Measurements from ENCODE around the gene ZSWIM7. TPM values are rescaled to one million over a fixed set of nuclear protein-coding genes. Genes with fewer than 3 reads are reported as not detected.

The ZSWIM7 gene
- total RNA-seq, 1 experiment from 2014 or later = 7.8 TPM

DNA sequence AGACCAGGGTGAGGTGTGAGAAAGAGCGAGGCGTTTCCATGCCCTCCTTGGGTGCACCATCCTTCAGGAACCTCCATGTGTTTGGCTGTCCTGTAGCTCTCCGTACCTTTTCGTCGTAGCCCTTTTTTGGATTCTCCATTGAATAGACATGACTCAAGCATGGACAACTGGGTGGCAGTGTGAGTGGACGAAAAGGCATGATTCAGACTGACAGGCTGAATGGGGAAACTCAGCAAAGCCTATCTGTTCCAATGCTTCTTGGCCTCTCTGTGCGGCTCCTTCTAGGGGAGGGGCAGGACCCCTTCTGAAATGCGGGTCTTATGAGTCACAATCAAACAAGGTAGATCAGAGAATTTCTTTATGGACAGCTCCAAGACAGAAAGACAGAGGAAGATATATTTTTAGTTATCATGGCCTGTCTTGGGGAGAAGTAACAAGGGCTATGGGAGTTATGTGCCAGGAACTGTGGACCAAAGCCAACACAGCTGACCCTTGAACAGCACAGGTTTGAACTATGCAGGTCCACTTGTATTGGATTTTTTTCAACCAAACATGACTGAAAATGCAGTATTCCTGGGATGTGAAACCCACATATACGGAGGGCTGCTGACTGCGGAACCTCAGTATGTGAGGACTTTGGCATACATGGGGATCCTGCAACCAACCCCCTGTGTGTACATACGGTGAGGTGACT lies 31.7 kb downstream of the ZSWIM7 start:
- in situ Hi-C loops (cut with HindIII; ENCODE audit: low pct_unique_long_range_greater_than_20kb, low sequenced_read_pairs) = no loop called here

GRCh38 chr17:15966879-15967248 lies 32.6 kb downstream of the ZSWIM7 start:
- peak; percentile 82 for DNase-seq (ENCODE audit: low read depth)
- in situ Hi-C loops (cut with HindIII; ENCODE audit: low pct_unique_long_range_greater_than_20kb, low sequenced_read_pairs) = no loop called here

More for the DNA sequence above, 31.7 kb downstream of the ZSWIM7 start:
- no peak for DNase-seq (ENCODE audit: low read depth)

DNA sequence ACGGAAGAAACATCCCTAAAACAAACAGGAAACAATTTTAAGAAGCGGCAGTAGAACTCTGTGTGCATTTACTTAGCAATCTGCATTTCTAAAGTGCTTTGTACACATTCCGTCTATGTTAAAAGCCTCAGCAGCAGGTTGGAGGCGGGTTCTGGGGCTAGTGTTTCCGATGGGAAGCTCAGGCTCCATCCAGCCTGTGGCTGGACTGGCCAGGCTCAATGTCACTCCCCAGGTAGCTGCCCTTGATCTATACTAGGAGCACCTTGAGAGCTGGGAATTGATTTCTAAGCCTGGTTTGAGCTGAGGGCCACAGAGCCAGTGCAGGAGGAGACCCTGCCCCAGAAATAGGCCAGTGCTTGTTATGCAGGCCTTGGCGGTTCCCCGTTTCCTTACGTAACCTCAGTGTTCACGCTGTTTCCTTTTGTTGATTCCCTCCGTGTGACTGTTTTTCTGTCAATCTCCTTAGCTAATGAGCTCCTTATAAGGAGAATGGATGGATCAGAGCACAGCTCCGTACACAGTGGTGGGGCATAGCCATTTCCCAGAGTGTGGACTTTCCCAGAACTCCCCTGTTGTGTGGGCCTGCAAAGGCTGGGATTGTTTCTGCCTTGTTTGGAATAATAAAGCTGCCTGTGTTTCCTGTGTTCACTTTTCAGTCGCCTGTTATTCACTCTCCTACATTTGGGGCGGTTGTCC lies 33.2 kb downstream of the ZSWIM7 start:
- in situ Hi-C loops (cut with HindIII; ENCODE audit: low pct_unique_long_range_greater_than_20kb, low sequenced_read_pairs) = no loop called here

DNA sequence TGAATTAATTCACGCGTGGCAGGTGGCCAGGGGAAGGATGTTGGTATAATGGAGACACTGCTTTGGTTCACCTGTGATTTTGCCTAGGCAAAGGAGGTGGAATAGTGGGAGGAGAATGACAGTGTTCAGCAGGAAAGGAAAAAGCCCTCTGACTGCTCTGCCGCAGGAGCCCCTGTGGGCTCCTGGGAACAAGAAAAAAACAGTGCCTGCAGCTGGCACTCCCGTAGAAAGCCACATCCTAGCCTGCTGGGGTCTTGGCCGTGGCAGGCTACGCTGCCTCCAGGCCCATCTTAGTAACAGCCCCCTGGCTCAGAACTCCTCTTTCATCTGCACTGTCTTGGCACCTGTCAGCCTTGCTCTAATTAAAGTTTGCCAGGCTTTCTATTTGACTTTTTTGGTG lies 34.0 kb downstream of the ZSWIM7 start:
- no peak for DNase-seq (ENCODE audit: low read depth)
- in situ Hi-C loops (cut with HindIII; ENCODE audit: low pct_unique_long_range_greater_than_20kb, low sequenced_read_pairs) = no loop called here

More for the DNA sequence above, 33.2 kb downstream of the ZSWIM7 start:
- no peak for DNase-seq (ENCODE audit: low read depth)

GRCh38 chr17:15963670-15964110 lies 35.8 kb downstream of the ZSWIM7 start:
- peak; percentile 97 for DNase-seq (ENCODE audit: low read depth)
- in situ Hi-C loops (cut with HindIII; ENCODE audit: low pct_unique_long_range_greater_than_20kb, low sequenced_read_pairs) = no loop called here

DNA sequence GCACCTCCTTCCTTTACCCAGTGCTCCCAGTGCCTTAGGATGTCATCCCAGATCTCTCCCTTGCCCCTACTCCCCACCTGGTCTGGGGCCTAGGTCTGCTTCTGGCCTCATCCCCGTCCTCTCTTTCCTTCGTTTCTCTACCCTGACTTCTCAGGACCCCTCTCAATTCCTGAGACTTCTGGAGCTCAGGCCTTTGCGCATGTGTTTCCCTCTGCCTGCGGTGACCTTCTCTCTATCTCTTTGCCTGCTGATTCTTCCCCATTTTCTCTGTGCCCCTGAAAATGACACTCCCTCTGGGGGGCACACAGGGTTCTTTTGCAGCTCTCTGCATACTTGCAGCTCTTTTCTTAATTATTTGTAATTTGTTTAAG lies 41.0 kb downstream of the ZSWIM7 start:
- no peak for DNase-seq (ENCODE audit: low read depth)
- in situ Hi-C loops (cut with HindIII; ENCODE audit: low pct_unique_long_range_greater_than_20kb, low sequenced_read_pairs) = no loop called here

DNA sequence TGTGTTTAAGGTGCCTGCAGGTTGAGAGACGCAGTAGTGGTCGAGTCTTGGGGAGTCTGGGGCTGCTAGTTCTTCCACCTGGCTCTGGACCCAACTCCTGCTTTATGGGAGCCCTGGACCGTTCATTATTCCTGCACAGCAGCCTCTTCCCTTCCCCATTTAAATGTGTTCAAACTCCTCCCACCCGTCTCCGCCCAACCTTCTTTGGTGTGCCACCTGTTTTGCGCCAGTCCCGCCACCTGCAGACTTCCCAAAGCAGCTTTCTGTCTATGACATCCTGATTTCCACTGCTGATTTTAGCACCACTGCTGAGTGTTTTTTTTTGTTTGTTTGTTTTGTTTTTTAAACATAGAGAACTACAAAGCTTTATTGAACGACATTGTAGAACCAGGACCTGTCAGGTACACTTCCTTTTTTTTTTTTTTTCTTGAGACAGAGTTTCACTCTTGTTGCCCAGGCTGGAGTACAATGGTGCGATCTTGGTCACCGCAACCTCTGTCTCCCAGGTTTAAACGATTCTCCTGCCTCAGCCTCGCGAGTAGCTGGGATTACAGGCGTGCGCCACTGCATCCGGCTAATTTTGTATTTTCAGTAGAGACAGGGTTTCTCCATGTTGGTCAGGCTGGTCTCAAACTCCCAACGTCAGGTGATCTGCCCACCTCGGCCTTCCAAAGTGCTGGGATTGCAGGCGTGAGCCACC lies 41.7 kb downstream of the ZSWIM7 start:
- in situ Hi-C loops (cut with HindIII; ENCODE audit: low pct_unique_long_range_greater_than_20kb, low sequenced_read_pairs) = no loop called here

DNA sequence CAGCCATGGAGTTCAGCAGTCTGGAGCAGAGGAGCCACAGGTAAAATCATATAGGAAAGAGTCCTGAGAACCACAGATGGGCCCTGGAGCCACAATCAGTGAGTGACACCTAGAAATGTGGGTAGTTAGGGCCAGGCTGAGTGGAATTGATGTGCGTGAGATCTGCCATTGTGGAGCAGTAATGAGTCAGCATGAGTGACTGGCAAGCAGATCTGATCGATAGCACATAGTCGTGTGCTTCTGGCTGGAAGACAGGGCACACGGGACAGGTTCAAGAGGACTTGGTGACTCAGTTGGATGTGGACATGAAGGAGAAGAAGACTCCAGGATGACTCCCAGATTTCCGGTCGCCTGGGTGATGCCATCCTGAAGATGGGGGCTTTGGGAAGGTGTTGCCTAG lies 42.3 kb downstream of the ZSWIM7 start:
- in situ Hi-C loops (cut with HindIII; ENCODE audit: low pct_unique_long_range_greater_than_20kb, low sequenced_read_pairs) = no loop called here
- no peak for DNase-seq (ENCODE audit: low read depth)

More for the DNA sequence above, 41.7 kb downstream of the ZSWIM7 start:
- no peak for DNase-seq (ENCODE audit: low read depth)

DNA sequence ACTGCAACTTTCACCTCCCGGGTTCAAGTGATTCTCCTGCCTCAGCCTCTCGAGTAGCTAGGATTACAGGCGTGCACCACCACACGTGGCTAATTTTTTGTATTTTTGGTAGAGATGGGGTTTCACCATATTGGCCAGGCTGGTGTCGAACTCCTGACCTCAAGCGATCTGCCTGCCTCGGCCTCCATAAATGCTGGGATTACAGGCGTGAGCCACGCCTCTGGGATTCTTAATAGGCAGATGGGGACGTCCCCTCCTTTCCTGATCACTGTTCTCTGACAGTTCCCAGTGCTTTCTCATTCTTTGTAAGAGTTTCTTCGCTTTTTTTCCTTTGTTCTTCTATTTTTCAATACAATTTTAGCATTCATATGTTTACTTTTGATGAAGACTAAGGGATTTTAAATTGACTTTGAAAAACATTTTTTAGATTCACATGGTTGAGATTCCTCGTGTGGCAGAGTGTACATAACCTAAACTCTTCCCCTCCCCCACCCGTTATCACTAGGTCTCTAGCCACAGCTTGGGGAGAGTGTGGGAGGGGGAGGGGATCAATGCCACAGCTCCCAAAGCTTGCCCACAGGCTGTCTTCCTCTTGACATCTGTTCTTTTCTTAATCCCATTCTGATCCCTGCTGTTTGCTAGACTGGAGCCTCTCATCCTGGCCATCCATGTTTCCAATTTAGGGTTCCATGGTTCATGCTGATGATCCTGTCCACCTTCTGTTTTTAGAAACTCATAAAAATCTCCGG lies 43.5 kb downstream of the ZSWIM7 start:
- DNase-seq (ENCODE audit: low read depth) = no peak
- in situ Hi-C loops (cut with HindIII; ENCODE audit: low pct_unique_long_range_greater_than_20kb, low sequenced_read_pairs) = no loop called here

GRCh38 chr17:15954222-15954621 lies 45.3 kb downstream of the ZSWIM7 start:
- in situ Hi-C loops (cut with HindIII; ENCODE audit: low pct_unique_long_range_greater_than_20kb, low sequenced_read_pairs) = no loop called here
- peak; percentile 57 for DNase-seq (ENCODE audit: low read depth)

DNA sequence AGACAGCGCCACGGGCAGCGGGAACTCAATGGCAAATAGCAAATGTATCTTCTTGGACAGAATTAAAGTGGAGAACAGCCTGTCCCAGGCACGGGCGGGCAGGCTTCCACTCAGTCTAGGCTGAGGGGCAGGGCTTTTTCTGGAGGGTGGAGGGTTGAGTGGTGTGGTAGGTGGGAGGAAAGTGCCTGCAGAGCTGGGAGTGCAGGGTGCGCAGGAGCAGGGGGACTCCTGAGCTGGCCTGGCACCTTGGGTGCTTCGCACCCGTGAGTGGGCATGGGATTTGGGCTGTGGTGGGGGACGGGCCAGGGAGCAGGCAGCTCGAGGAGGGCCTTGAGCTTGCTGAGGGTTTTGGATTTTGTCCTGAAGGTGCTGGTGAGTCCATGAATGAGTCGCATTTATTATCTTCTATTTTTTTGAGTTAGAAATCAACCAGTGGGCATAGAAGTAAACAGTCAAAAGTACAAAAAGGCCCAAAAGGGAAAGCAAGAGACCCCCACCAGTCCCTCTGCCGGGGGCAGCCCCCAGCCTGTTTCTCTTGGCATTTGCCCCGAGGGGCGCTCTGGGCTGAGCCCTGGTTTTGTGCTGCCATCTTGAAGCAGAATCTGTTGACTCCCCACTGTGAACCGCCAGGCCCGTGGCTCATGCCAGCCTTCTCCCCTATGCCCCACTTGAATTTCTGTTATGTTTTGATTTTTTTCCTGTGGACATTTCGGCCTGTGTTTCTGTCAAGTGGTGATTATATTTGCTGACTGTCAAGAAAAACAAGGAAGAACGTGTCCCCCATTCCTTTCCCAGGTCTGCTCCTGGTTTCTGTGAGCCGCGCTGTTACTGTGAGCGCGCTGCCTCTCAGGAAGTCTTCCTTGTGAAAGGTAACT lies 46.4 kb downstream of the ZSWIM7 start:
- in situ Hi-C loops (cut with HindIII; ENCODE audit: low pct_unique_long_range_greater_than_20kb, low sequenced_read_pairs) = no loop called here
- DNase-seq (ENCODE audit: low read depth) = no peak

GRCh38 chr17:15952048-15952532 lies 47.4 kb downstream of the ZSWIM7 start:
- no peak for DNase-seq (ENCODE audit: low read depth)
- in situ Hi-C loops (cut with HindIII; ENCODE audit: low pct_unique_long_range_greater_than_20kb, low sequenced_read_pairs) = no loop called here

GRCh38 chr17:15951368-15952047 lies 48.0 kb downstream of the ZSWIM7 start:
- no peak for DNase-seq (ENCODE audit: low read depth)
- in situ Hi-C loops (cut with HindIII; ENCODE audit: low pct_unique_long_range_greater_than_20kb, low sequenced_read_pairs) = no loop called here

DNA sequence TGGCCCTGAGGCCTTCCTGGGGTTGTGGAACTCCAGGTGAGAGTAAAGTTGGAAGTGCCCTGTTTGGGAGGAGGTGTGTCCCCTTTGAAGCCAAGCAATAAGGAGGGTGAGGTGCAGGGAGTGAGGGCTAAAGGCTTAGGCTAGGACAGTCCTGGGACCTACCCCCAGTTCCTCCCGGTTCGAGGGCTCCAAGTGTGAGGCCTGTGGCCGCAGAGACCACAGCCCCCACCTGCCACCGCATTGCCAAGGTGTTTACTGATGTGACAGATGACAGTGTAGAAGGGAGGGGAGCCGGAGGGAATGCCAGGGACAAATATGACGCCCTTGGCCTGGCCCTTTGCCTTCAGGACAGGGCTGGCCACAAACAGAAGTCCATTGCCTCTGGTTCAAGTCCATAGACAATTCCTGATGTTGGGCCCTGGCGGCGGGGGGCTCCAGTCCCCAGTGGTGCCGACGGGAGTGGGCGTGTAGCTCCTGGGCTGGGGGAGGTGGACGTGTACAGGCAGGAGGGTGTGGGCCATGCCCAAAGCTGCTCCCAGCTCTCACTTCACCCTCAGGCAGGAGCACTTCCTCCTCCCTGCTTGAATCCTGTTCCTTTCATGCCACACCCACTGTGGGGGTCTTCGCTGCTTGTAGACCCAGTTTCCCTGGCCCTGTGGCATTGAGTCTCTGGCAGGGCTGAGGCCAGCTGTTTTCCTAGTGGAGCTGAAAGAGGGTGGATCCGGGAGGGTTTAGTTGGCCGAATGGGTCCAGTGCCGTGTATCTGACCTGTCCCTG lies 51.3 kb downstream of the ZSWIM7 start:
- in situ Hi-C loops (cut with HindIII; ENCODE audit: low pct_unique_long_range_greater_than_20kb, low sequenced_read_pairs) = no loop called here
- DNase-seq (ENCODE audit: low read depth) = no peak

DNA sequence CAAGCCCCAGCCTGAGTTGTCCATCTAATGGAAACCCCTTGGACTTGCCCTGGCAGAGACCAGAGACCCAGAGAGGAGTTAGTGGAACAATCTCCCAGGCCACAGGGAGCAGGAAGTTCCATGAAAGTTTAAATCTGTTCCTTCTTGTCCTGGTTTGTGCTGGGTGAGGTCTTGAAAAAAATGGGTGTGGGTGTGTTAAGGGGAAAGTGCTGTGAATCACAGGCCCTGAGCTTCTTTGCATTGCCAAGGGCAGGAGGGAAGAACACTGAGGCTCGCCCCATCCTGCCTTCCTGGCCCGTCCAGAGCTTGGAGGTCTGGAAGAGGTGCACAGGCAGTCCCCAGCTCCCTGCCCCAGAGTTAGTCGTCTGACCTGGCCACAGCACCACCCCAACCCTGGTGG lies 52.2 kb downstream of the ZSWIM7 start:
- DNase-seq (ENCODE audit: low read depth) = no peak
- in situ Hi-C loops (cut with HindIII; ENCODE audit: low pct_unique_long_range_greater_than_20kb, low sequenced_read_pairs) = no loop called here

- in situ Hi-C loops (cut with HindIII; ENCODE audit: low pct_unique_long_range_greater_than_20kb, low sequenced_read_pairs) = no loop called here
- no peak for DNase-seq (ENCODE audit: low read depth)
Measured at GRCh38 chr17:15946611-15947120, 52.8 kb downstream of the ZSWIM7 start.
